Loucy (cell line): ENCODE measurements around the gene NHERF1.

Experiments
- H2AFZ ChIP-seq: fragments of 200-600 bp; sonication (generic); 2 replicates; pipeline ENCODE4 v1.6.0; 2016; ENCODE audit warnings: antibody characterized with exemption, mild to moderate bottlenecking, low read length, moderate library complexity
- H3F3A ChIP-seq: fragments of 200-600 bp; 2 replicates; pipeline ENCODE4 v1.6.0; 2016; ENCODE audit warnings: antibody characterized with exemption, low read depth, mild to moderate bottlenecking
- H3K27me3 ChIP-seq: fragments of 200-600 bp; sonication (generic); 2 replicates; pipeline ENCODE4 v1.6.1; 2014; ENCODE audit warnings: low read length, mild to moderate bottlenecking; ENCODE audit not compliant: insufficient read depth, poor library complexity, severe bottlenecking
- H3K36me3 ChIP-seq: fragments of 200-600 bp; sonication (generic); 2 replicates; pipeline ENCODE4 v1.6.1; 2016; ENCODE audit warnings: low read length; ENCODE audit not compliant: insufficient read depth
- H3K4me1 ChIP-seq: fragments of 200-600 bp; sonication (generic); 2 replicates; pipeline ENCODE4 v1.5.1; 2014; ENCODE audit warnings: low read length, mild to moderate bottlenecking; ENCODE audit not compliant: insufficient read depth, poor library complexity, severe bottlenecking
- H3K4me2 ChIP-seq: fragments of 200-600 bp; sonication (generic); 2 replicates; pipeline ENCODE4 v1.6.0; 2014; ENCODE audit warnings: antibody characterized with exemption, low read length, low read depth, mild to moderate bottlenecking; ENCODE audit not compliant: poor library complexity, severe bottlenecking
- H3K4me3 ChIP-seq: fragments of 200-600 bp; sonication (generic); 2 replicates; pipeline ENCODE4 v1.5.1; 2014; ENCODE audit warnings: low read length, mild to moderate bottlenecking, mixed read lengths; ENCODE audit not compliant: poor library complexity, severe bottlenecking
- H3K79me2 ChIP-seq: fragments of 200-600 bp; sonication (generic); 2 replicates; pipeline ENCODE4 v1.6.1; 2014; ENCODE audit warnings: low read length; ENCODE audit not compliant: insufficient read depth
- H3K9ac ChIP-seq: fragments of 200-600 bp; sonication (generic); 2 replicates; pipeline ENCODE4 v1.6.0; 2014; ENCODE audit warnings: mild to moderate bottlenecking, low read depth, low read length, moderate library complexity; ENCODE audit not compliant: poor library complexity, severe bottlenecking
- H3K9me2 ChIP-seq: fragments of 200-600 bp; sonication (generic); replicated peaks from 2 replicates; pipeline ENCODE4 v1.6.1; 2016; ENCODE audit warnings: low read depth, low read length, mixed read lengths
- H3K9me3 ChIP-seq: fragments of 200-600 bp; sonication (generic); 2 replicates; pipeline ENCODE4 v1.6.1; 2014; ENCODE audit warnings: mild to moderate bottlenecking, antibody characterized with exemption, low read length, low read depth; ENCODE audit not compliant: insufficient read depth
- H4K20me1 ChIP-seq: fragments of 200-600 bp; sonication (generic); 2 replicates; pipeline ENCODE4 v1.6.0; 2014; ENCODE audit warnings: antibody characterized with exemption, low read length, mild to moderate bottlenecking; ENCODE audit not compliant: insufficient read depth, poor library complexity, severe bottlenecking
- CTCF ChIP-seq: fragments of 200-600 bp; sonication (generic); conservative IDR thresholded peaks from 2 replicates; pipeline ENCODE4 v1.5.1; 2014; ENCODE audit warnings: mild to moderate bottlenecking, antibody characterized with exemption, low read length
- EZH2phosphoT487 ChIP-seq: fragments of 200-600 bp; IDR thresholded peaks from 2 replicates; pipeline ENCODE4 v1.6.1; 2018; ENCODE audit warnings: antibody characterized with exemption, mild to moderate bottlenecking, moderate library complexity, borderline replicate concordance

Gene NHERF1

GRCh38 chr17:74767111-74767516, 18.7 kb downstream of the NHERF1 start:
- no peaks in the 10 kb centered on the region for H3K27me3 ChIP-seq
- no peaks in the 10 kb centered on the region for H3K9me3 ChIP-seq
- no peak overlapping the region for H3K4me3 ChIP-seq
- peaks cover 52% of the 10 kb centered on the region for H3K79me2 ChIP-seq
- H3F3A ChIP-seq = no peaks in the 10 kb centered on the region
- no peaks in the 10 kb centered on the region for H3K9me2 ChIP-seq
- H2AFZ ChIP-seq = no peak overlapping the region
- no peaks in the 10 kb centered on the region for H3K4me1 ChIP-seq
- peaks cover 42% of the 10 kb centered on the region for H4K20me1 ChIP-seq
- H3K36me3 ChIP-seq = peaks cover 94% of the 10 kb centered on the region; the same call in 1 of the 2 replicates
- TF ChIP-seq EZH2phosphoT487 (no peak), CTCF (no peak)
- no peak overlapping the region for H3K9ac ChIP-seq
- no peak overlapping the region for H3K4me2 ChIP-seq

GRCh38 chr17:74768069-74768762, 19.8 kb downstream of the NHERF1 start:
- H4K20me1 ChIP-seq = peaks cover 34% of the 10 kb centered on the region
- no peaks in the 10 kb centered on the region for H3K27me3 ChIP-seq
- H3K4me3 ChIP-seq = no peak overlapping the region
- no peak overlapping the region for H3K9ac ChIP-seq
- H3K36me3 ChIP-seq = peaks cover 96% of the 10 kb centered on the region; the same call in 1 of the 2 replicates
- H3K4me1 ChIP-seq = no peaks in the 10 kb centered on the region
- H2AFZ ChIP-seq = no peak overlapping the region
- peaks cover 42% of the 10 kb centered on the region for H3K79me2 ChIP-seq
- H3K4me2 ChIP-seq = no peak overlapping the region
- H3K9me2 ChIP-seq = no peaks in the 10 kb centered on the region
- TF ChIP-seq EZH2phosphoT487 (no peak), CTCF (no peak)
- H3F3A ChIP-seq = no peaks in the 10 kb centered on the region
- no peaks in the 10 kb centered on the region for H3K9me3 ChIP-seq

GRCh38 chr17:74768763-74769114, 20.3 kb downstream of the NHERF1 start:
- no peak overlapping the region for H3K9ac ChIP-seq
- no peaks in the 10 kb centered on the region for H3K9me2 ChIP-seq
- no peaks in the 10 kb centered on the region for H3K27me3 ChIP-seq
- H3K79me2 ChIP-seq = peaks cover 42% of the 10 kb centered on the region
- peaks cover 28% of the 10 kb centered on the region for H4K20me1 ChIP-seq
- no peak for TF ChIP-seq EZH2phosphoT487
- TF ChIP-seq CTCF = no peak
- peaks cover 93% of the 10 kb centered on the region; the same call in 1 of the 2 replicates for H3K36me3 ChIP-seq
- H2AFZ ChIP-seq = no peak overlapping the region
- no peaks in the 10 kb centered on the region for H3K9me3 ChIP-seq
- no peaks in the 10 kb centered on the region for H3K4me1 ChIP-seq
- no peak overlapping the region for H3K4me2 ChIP-seq
- H3K4me3 ChIP-seq = no peak overlapping the region
- no peaks in the 10 kb centered on the region for H3F3A ChIP-seq
